Stimulated activated CD8-positive, alpha-beta memory T cell treated with anti-CD3 and anti-CD28 coated beads, Interleukin-2, amount 100 ng/mL, for 1 hour (primary cell): Measurements from ENCODE around the gene PCDH15.
"Not testable (repeated sequence)": the region's sequence is repeated elsewhere in the genome, so short reads cannot be mapped to it uniquely, and the experiment has no call there.

Source experiments
- DNase-seq, 2 donors: peaks; one replicate each; pipeline ENCODE4 v3.0.0-alpha.2; 2020; ENCODE audit warnings: low read depth in 2 of 2

PCDH15 gene

GRCh38 chr10:54554028-54554427 lies 247.0 kb downstream of the PCDH15 start:
- DNase-seq = no peak

GRCh38 chr10:54550016-54550415 lies 251.0 kb downstream of the PCDH15 start:
- no peak for DNase-seq

- DNase-seq = no peak
Measured at GRCh38 chr10:54531296-54531695, 269.7 kb downstream of the PCDH15 start.

- no peak for DNase-seq
Measured at GRCh38 chr10:54530299-54530698, 270.7 kb downstream of the PCDH15 start.

GRCh38 chr10:54525816-54526215 lies 275.2 kb downstream of the PCDH15 start:
- DNase-seq = no peak

GRCh38 chr10:54515244-54515643 lies 285.8 kb downstream of the PCDH15 start:
- not testable (repeated sequence) for DNase-seq

- no peak for DNase-seq
Measured at GRCh38 chr10:54503863-54504262, 297.2 kb downstream of the PCDH15 start.

- DNase-seq = no peak
Measured at GRCh38 chr10:54501929-54502328, 299.1 kb downstream of the PCDH15 start.

GRCh38 chr10:54496852-54497251 lies 304.2 kb downstream of the PCDH15 start:
- no peak for DNase-seq

- DNase-seq = no peak
Measured at GRCh38 chr10:54487743-54488142, 313.3 kb downstream of the PCDH15 start.

GRCh38 chr10:54485971-54486370 lies 315.1 kb downstream of the PCDH15 start:
- DNase-seq = no peak

GRCh38 chr10:54484186-54484585 lies 316.8 kb downstream of the PCDH15 start:
- DNase-seq = no peak

GRCh38 chr10:54478601-54479000 lies 322.4 kb downstream of the PCDH15 start:
- no peak for DNase-seq

GRCh38 chr10:54477738-54478137 lies 323.3 kb downstream of the PCDH15 start:
- no peak for DNase-seq

GRCh38 chr10:54470324-54470631 lies 330.8 kb downstream of the PCDH15 start:
- no peak for DNase-seq

GRCh38 chr10:54469587-54470323 lies 331.3 kb downstream of the PCDH15 start:
- no peak for DNase-seq

- no peak for DNase-seq
Measured at GRCh38 chr10:54454271-54454670, 346.8 kb downstream of the PCDH15 start.

GRCh38 chr10:54449056-54449455 lies 352.0 kb downstream of the PCDH15 start:
- DNase-seq = no peak

- DNase-seq = no peak
Measured at GRCh38 chr10:54444170-54444569, 356.9 kb downstream of the PCDH15 start.

- DNase-seq = no peak
Measured at GRCh38 chr10:54441275-54441674, 359.8 kb downstream of the PCDH15 start.

- DNase-seq = no peak
Measured at GRCh38 chr10:54434782-54435181, 366.2 kb downstream of the PCDH15 start.

GRCh38 chr10:54415483-54415882 lies 385.5 kb downstream of the PCDH15 start:
- DNase-seq = no peak

- DNase-seq = no peak
Measured at GRCh38 chr10:54402576-54402975, 398.5 kb downstream of the PCDH15 start.

- no peak for DNase-seq
Measured at GRCh38 chr10:54396031-54396430, 405.0 kb downstream of the PCDH15 start.
